HCT116 (cell line): ENCODE results near the gene TMEM182. TPM values are rescaled to one million over a fixed set of nuclear protein-coding genes. Genes with fewer than 3 reads are reported as not detected.

Experiments used
- ATAC-seq: fragments of 200-7000 bp; cut with Tn5 transposase; 2 replicates; pipeline ENCODE4 v1.9.1; 2020; ENCODE audit warnings: mild to moderate bottlenecking, moderate library complexity
- BruUV-seq: library from RNA; stranded (reverse); fragments of 400-500 nt; replicated peaks from 2 replicates; lab custom pipeline; 2021; lab: Mats Ljungman, UMichigan
- CTCF ChIA-PET: fragments of 300-600 bp; sonication (Branson Sonifier 250); formaldehyde crosslinking; loops from one replicate; lab custom pipeline; 2021; ENCODE audit warnings: antibody characterized with exemption; lab: Charles Lee
- POLR2A ChIA-PET: fragments of 300-600, 350-600 bp; sonication (Branson Sonifier 250); formaldehyde crosslinking; loops from one replicate; lab custom pipeline; 2021; ENCODE audit warnings: antibody characterized with exemption; lab: Charles Lee
- RAD21 ChIA-PET, 2 experiments: fragments of 300-600 bp; sonication (Branson Sonifier 250); formaldehyde crosslinking; loops; one replicate each; lab custom pipeline; 2023; ENCODE audit warnings: low total read pairs in 2 of 2; ENCODE audit not compliant: uncharacterized antibody in 2 of 2, unreplicated experiment in 2 of 2, low non-redundant PET in 1 of 2; lab: Charles Lee
- DNase-seq: peaks from one replicate; pipeline ENCODE4 v3.0.0-alpha.2; 2010; ENCODE audit warnings: low read depth, low spot score
- H2AFZ ChIP-seq: fragments of 200-600 bp; shearing (Covaris generic), sonication (generic); 2 replicates; pipeline ENCODE4 v1.6.1; 2017; ENCODE audit warnings: low read depth, mixed run types, mixed read lengths, antibody characterized with exemption, low read length; ENCODE audit not compliant: poor library complexity, severe bottlenecking
- H3K27ac ChIP-seq: 2 replicates; pipeline ENCODE4 v1.5.1; 2012; ENCODE audit warnings: low read depth, low read length
- H3K27me3 ChIP-seq: fragments of 200-600 bp; sonication (generic); 2 replicates; pipeline ENCODE4 v1.6.1; 2016; ENCODE audit warnings: mixed run types, low read length, mixed read lengths; ENCODE audit not compliant: insufficient read depth
- H3K36me3 ChIP-seq, 2 experiments: fragments of 200-500 bp in 1 of 2; fragments of 200-600 bp in 1 of 2; sonication (Bioruptor generic) in 1 of 2; sonication (generic) in 1 of 2; 2 replicates each; pipeline versions ENCODE4 v1.5.1 to v1.6.1; 2014 to 2016; ENCODE audit warnings: low read length in 2 of 2, inconsistent platforms in 1 of 2, mixed read lengths in 1 of 2, mixed run types in 1 of 2; ENCODE audit not compliant: insufficient read depth in 2 of 2, control insufficient read depth in 1 of 2
- H3K4me1 ChIP-seq, 2 experiments: fragments of 200-600 bp in 1 of 2; sonication (generic) in 1 of 2; 2 replicates each; pipeline versions ENCODE4 v1.5.1 to v1.6.1; 2012 to 2017; ENCODE audit warnings: low read length in 2 of 2, inconsistent platforms in 1 of 2, mild to moderate bottlenecking in 1 of 2, mixed read lengths in 1 of 2, mixed run types in 1 of 2, moderate library complexity in 1 of 2; ENCODE audit not compliant: insufficient read depth in 2 of 2, control insufficient read depth in 1 of 2
- H3K4me2 ChIP-seq: fragments of 200-600 bp; sonication (generic); 2 replicates; pipeline ENCODE4 v1.6.1; 2017; ENCODE audit warnings: mixed run types, low read length, mixed read lengths
- H3K4me3 ChIP-seq, 2 experiments: fragments of 200-600 bp in 1 of 2; sonication (generic) in 1 of 2; replicated peaks in 1 of 2; 2 replicates each; pipeline ENCODE4 v1.5.1; 2011 to 2016; ENCODE audit warnings: low read length in 2 of 2, control low read depth in 1 of 2, low read depth in 1 of 2, mild to moderate bottlenecking in 1 of 2, mixed read lengths in 1 of 2, mixed run types in 1 of 2
- H3K79me2 ChIP-seq: fragments of 200-600 bp; sonication (generic); 2 replicates; pipeline ENCODE4 v1.6.1; 2017; ENCODE audit warnings: mild to moderate bottlenecking, mixed run types, low read length, moderate library complexity, mixed read lengths; ENCODE audit not compliant: insufficient read depth
- H3K9ac ChIP-seq: fragments of 200-600 bp; sonication (generic); 2 replicates; pipeline ENCODE4 v1.6.1; 2016; ENCODE audit warnings: low read length, mixed read lengths
- H3K9me2 ChIP-seq: fragments of 200-600 bp; sonication (generic), shearing (Covaris generic); 2 replicates; pipeline ENCODE4 v1.6.1; 2017; ENCODE audit warnings: mixed run types, mild to moderate bottlenecking, moderate library complexity; ENCODE audit not compliant: insufficient read depth
- H3K9me3 ChIP-seq, 2 experiments: fragments of 200-500 bp in 1 of 2; fragments of 200-600 bp in 1 of 2; sonication (Bioruptor generic) in 1 of 2; sonication (generic) in 1 of 2; 2 replicates each; pipeline ENCODE4 v1.6.1; 2014 to 2017; ENCODE audit warnings: low read length in 2 of 2, mixed read lengths in 2 of 2, inconsistent platforms in 1 of 2, low read depth in 1 of 2, mild to moderate bottlenecking in 1 of 2, mixed run types in 1 of 2, moderate library complexity in 1 of 2; ENCODE audit not compliant: control insufficient read depth in 1 of 2, insufficient read depth in 1 of 2
- H4K20me1 ChIP-seq: fragments of 200-600 bp; sonication (generic), shearing (Covaris generic); 2 replicates; pipeline ENCODE4 v1.6.1; 2017; ENCODE audit warnings: mixed run types, mild to moderate bottlenecking, moderate library complexity; ENCODE audit not compliant: insufficient read depth
- ATF3 ChIP-seq: IDR thresholded peaks from 2 replicates; pipeline ENCODE4 v1.6.1; 2012
- CEBPB ChIP-seq: IDR thresholded peaks from 2 replicates; pipeline ENCODE4 v1.6.1; 2012; ENCODE audit warnings: low read depth
- EGR1 ChIP-seq: IDR thresholded peaks from 2 replicates; pipeline ENCODE4 v1.6.1; 2012; ENCODE audit warnings: low read depth
- EZH2 ChIP-seq: fragments of 200-600 bp; sonication (generic); IDR thresholded peaks from 2 replicates; pipeline ENCODE4 v1.6.1; 2017; ENCODE audit warnings: antibody characterized with exemption, mixed run types
- EZH2phosphoT487 ChIP-seq: fragments of 200-600 bp; IDR thresholded peaks from 2 replicates; pipeline ENCODE4 v1.6.1; 2018; ENCODE audit warnings: antibody characterized with exemption, borderline replicate concordance
- FOSL1 ChIP-seq: IDR thresholded peaks from 2 replicates; pipeline ENCODE4 v1.6.1; 2012; ENCODE audit warnings: low read depth
- JUND ChIP-seq: IDR thresholded peaks from 2 replicates; pipeline ENCODE4 v1.6.1; 2012
- MAX ChIP-seq: IDR thresholded peaks from 2 replicates; pipeline ENCODE4 v1.6.1; 2012
- POLR2A ChIP-seq: IDR thresholded peaks from 2 replicates; pipeline ENCODE4 v1.7.0; 2011; ENCODE audit warnings: borderline replicate concordance; ENCODE audit not compliant: insufficient read depth, insufficient read length; ENCODE audit errors: extremely low read depth
- POLR2AphosphoS5 ChIP-seq: IDR thresholded peaks from 2 replicates; pipeline ENCODE4 v1.6.1; 2011; ENCODE audit warnings: mild to moderate bottlenecking, low read depth, low read length, moderate library complexity
- RAD21 ChIP-seq: IDR thresholded peaks from 2 replicates; pipeline ENCODE4 v1.6.1; 2012; ENCODE audit warnings: low read depth, mild to moderate bottlenecking
- REST ChIP-seq: IDR thresholded peaks from 2 replicates; pipeline ENCODE4 v1.6.1; 2012; ENCODE audit warnings: low read depth
- SRF ChIP-seq: IDR thresholded peaks from 2 replicates; pipeline ENCODE4 v1.6.1; 2012; ENCODE audit warnings: low read depth
- TCF7L2 ChIP-seq: IDR thresholded peaks from 2 replicates; pipeline ENCODE4 v1.7.0; 2011; ENCODE audit warnings: borderline replicate concordance, inconsistent platforms; ENCODE audit not compliant: insufficient read depth, insufficient read length; ENCODE audit errors: extremely low read depth
- YY1 ChIP-seq: IDR thresholded peaks from 2 replicates; pipeline ENCODE4 v1.6.1; 2011; ENCODE audit warnings: low read length, low read depth, moderate library complexity, mild to moderate bottlenecking; ENCODE audit not compliant: insufficient replicate concordance; ENCODE audit errors: extremely low read depth
- ZFX ChIP-seq: fragments of 450-650 bp; IDR thresholded peaks from 2 replicates; pipeline ENCODE4 v1.6.1; 2017
- ZNF274 ChIP-seq: fragments of 200-500 bp; sonication (Bioruptor generic); IDR thresholded peaks from 2 replicates; pipeline ENCODE4 v1.6.1; 2014; ENCODE audit warnings: mild to moderate bottlenecking, low read depth, low read length, inconsistent platforms
- intact Hi-C: fragments of 100-400 bp; cut with micrococcal nuclease; formaldehyde crosslinking; loops from 2 replicates; pipeline ENCODE4 v1.10.0; 2022
- total RNA-seq: library from RNA; stranded (reverse); gene quantifications from one replicate; pipeline ENCODE4 v1.2.1, GENCODE V29; 2021; ENCODE audit not compliant: unreplicated experiment
- TF ChIP-seq, protein P1 (sequence below), 3 experiments: fragments of 200-600 bp in 1 of 3; sonication (generic) in 1 of 3; IDR thresholded peaks in 2 of 3; conservative IDR thresholded peaks in 1 of 3; 2 replicates each; pipeline ENCODE4 v1.5.1; 2012 to 2017; ENCODE audit warnings: low read depth in 2 of 3, low read length in 2 of 3, antibody characterized with exemption in 1 of 3, borderline replicate concordance in 1 of 3, control low read depth in 1 of 3, mild to moderate bottlenecking in 1 of 3, mixed read lengths in 1 of 3, mixed run types in 1 of 3, moderate library complexity in 1 of 3; ENCODE audit not compliant: insufficient read depth in 1 of 3
- TF ChIP-seq, protein P2 (sequence below): IDR thresholded peaks from 2 replicates; pipeline ENCODE4 v1.6.1; 2011; ENCODE audit warnings: mild to moderate bottlenecking, low read length, moderate library complexity; ENCODE audit not compliant: insufficient replicate concordance; ENCODE audit errors: extremely low read depth

TMEM182 gene
- total RNA-seq, 1 experiment from 2014 or later: 8.4 TPM

- no peak for TF ChIP-seq CEBPB
Measured at GRCh38 chr2:102796337-102796736, 34.5 kb downstream of the TMEM182 start (continued).

GRCh38 chr2:102797486-102797885, 35.7 kb downstream of the TMEM182 start:
- peaks cover 9 to 18% of the 10 kb centered on the region in 2 experiments; a peak in 2 of 4 replicates for H3K9me3 ChIP-seq
- RAD21 ChIA-PET: no interaction called here
- TF ChIP-seq SRF (no peak), ZNF274 (no peak), CEBPB (no peak), EZH2 (no peak), POLR2A (no peak), POLR2AphosphoS5 (no peak), RAD21 (no peak), EGR1 (no peak), MAX (no peak), JUND (no peak), TCF7L2 (no peak), YY1 (no peak), EZH2phosphoT487 (no peak), ZFX (no peak), ATF3 (no peak), FOSL1 (no peak), REST (no peak)
- TF ChIP-seq, protein P1, sequence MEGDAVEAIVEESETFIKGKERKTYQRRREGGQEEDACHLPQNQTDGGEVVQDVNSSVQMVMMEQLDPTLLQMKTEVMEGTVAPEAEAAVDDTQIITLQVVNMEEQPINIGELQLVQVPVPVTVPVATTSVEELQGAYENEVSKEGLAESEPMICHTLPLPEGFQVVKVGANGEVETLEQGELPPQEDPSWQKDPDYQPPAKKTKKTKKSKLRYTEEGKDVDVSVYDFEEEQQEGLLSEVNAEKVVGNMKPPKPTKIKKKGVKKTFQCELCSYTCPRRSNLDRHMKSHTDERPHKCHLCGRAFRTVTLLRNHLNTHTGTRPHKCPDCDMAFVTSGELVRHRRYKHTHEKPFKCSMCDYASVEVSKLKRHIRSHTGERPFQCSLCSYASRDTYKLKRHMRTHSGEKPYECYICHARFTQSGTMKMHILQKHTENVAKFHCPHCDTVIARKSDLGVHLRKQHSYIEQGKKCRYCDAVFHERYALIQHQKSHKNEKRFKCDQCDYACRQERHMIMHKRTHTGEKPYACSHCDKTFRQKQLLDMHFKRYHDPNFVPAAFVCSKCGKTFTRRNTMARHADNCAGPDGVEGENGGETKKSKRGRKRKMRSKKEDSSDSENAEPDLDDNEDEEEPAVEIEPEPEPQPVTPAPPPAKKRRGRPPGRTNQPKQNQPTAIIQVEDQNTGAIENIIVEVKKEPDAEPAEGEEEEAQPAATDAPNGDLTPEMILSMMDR (IDR thresholded peaks at IDR 0.05 in 2 of 3, conservative IDR thresholded peaks at IDR 0.05 in 1 of 3; ENCODE audit: borderline replicate concordance in 1 of 3, insufficient read depth in 1 of 3, low read depth in 2 of 3, low read length in 2 of 3): no peak
- TF ChIP-seq, protein P2, sequence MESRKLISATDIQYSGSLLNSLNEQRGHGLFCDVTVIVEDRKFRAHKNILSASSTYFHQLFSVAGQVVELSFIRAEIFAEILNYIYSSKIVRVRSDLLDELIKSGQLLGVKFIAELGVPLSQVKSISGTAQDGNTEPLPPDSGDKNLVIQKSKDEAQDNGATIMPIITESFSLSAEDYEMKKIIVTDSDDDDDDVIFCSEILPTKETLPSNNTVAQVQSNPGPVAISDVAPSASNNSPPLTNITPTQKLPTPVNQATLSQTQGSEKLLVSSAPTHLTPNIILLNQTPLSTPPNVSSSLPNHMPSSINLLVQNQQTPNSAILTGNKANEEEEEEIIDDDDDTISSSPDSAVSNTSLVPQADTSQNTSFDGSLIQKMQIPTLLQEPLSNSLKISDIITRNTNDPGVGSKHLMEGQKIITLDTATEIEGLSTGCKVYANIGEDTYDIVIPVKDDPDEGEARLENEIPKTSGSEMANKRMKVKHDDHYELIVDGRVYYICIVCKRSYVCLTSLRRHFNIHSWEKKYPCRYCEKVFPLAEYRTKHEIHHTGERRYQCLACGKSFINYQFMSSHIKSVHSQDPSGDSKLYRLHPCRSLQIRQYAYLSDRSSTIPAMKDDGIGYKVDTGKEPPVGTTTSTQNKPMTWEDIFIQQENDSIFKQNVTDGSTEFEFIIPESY: no peak
- H3K4me1 ChIP-seq: no peaks in the 10 kb centered on the region
- DNase-seq (no peak), ATAC-seq (no peak)
- no peak overlapping the region for H2AFZ ChIP-seq
- no peaks in the 10 kb centered on the region; a peak in 1 of 4 replicates for H3K36me3 ChIP-seq
- H3K27me3 ChIP-seq: no peaks in the 10 kb centered on the region
- no peaks in the 10 kb centered on the region for H3K79me2 ChIP-seq
- H3K27ac ChIP-seq: no peak overlapping the region
- no TSS peak for BruUV-seq
- intact Hi-C loops: no loop called here
- H4K20me1 ChIP-seq: no peaks in the 10 kb centered on the region
- CTCF ChIA-PET: interaction anchor here (1.4 kb wide), 1 partner anchor 9 kb away, joined by 6 read pairs; no protein-coding TSS in a partner anchor
- POLR2A ChIA-PET: no interaction called here
- no peak overlapping the region for H3K4me3 ChIP-seq
- no peak overlapping the region for H3K9ac ChIP-seq
- H3K9me2 ChIP-seq: no peaks in the 10 kb centered on the region
- no peak overlapping the region for H3K4me2 ChIP-seq
